8988T (cell line): Measurements from ENCODE around the gene MFF.
"Not testable (repeated sequence)": the region's sequence is repeated elsewhere in the genome, so short reads cannot be mapped to it uniquely, and the experiment has no call there.

ENCODE experiments used
- DNase-seq: peaks from one replicate; pipeline ENCODE4 v3.0.0; 2011

Gene MFF

DNA sequence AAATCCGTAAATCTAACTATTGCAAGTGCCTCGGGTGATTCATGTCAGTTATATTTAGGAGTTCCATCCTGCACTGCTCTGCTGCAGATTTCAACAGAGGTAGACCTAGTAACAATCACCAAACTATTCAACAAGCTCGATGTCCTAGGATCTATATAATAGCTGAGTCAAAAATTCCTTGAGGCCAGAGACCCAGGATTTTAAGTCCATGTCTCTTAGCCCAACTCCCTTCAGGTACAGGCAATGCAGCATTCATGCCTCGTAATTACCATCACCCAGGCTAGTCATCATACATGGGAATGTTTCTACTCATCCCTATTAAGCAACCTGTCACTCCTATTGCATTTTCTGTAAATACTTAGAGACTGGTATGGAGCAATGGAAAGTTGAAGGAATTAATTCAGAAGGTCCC is 53.3 kb downstream of the MFF start:
- no peak for DNase-seq

DNA sequence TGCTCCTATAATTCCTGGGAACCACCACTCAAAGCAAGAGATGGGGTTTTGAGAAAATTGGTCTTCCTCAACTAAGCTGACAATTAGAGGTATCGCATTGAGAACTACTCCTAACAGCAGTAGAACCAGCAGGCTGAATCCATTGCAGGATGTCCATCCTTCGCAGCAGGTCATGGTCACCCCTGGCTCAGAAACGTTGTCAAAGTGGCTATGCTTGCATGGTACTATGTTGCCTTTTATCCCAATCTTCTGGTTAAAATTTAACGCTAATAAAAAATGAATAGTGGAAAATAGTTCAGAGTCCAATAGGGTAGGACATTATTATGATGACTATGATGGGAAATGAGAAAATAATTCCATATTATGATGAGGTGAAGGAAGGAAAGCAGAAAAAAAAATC is 54.0 kb downstream of the MFF start, which contains the start of gene TM4SF20:
Gene TM4SF20 (minus strand): TSS at position 212 of the 400 bp plus-strand sequence. CDS start 38 bp downstream, at position 174.
- DNase-seq = no peak

DNA sequence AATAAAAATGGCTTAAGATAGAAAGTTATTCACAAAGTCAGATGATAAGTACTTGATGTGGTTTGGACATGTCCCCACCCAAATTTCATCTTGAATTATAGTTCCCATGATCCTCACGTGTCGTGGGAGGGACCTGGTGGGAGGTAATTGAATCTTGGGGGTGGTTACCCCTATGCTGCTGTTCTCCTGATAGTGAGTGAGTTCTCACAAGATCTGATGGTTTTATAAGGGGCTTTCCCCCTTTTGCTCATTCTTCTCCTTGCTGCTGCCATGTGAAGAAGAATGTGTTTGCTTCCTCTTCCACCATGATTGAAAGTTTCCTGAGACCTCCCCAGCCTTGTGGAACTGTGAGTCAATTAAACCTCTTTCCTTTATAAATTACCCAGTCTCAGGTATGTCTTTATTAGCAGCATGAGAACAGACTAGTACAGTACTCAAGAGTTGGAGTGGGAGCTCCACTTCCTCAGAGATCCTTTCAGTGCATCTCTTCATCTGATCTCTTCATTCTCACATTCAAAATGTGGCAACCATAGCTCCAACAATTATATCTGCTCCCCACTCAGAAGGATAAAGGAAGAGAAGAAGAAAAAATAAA is 57.3 kb downstream of the MFF start:
- DNase-seq = not testable (repeated sequence)

DNA sequence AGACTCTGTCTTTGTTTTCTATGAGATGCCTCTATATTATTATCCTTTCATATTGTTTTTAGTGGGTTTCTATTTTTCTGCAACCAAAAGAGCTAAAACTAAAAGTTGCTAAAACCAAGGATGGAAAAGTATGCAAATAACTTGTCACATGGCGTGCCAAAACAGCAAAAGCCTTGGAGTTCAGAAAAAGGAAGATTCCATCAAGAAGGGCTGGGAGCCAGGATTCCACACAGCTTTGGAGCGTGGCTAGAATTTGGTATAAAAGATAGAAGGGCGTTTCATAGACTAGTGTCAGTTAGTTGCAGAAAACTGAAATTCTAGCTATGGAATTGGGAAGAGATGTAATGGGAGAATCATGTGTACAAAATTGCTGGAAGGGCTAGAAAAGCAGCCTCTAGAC is 58.6 kb downstream of the MFF start:
- no peak for DNase-seq

DNA sequence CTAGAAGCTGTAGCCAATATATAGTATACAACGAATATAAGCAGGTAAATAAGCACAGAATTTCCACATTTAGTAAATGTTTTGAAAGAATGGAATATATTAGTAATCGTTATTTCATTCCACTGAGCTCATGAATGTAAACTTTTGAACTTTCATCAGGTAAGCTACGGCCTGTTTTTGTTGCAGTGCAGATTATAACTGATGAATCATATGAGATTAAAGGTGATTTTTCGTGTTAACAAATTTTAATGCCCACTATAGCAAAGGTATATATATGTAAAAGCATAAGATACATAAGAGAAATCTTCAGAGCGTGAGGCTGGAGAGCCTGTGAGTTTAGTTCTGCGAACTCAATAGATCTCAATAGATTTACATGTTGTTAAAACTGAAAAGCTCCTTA is 61.6 kb downstream of the MFF start:
- no peak for DNase-seq

DNA sequence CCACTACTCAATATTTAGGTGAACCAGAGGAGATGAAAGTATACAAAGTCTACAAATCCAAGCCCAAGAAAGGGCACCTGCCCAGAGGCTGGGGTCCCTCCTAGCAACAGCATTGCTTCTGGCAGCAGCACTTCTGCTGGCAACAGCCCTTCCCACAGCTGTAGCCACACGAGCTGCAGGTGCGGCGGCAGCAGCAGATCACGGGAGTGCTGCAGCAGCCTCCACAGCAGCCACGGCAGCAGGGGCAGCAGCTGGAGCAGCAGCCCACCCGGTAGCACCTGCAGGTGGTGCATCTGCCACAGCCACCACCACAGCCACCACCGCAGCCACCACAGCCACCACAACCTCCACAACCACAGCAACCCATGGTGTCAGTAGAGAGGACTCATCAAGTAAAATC is 62.5 kb downstream of the MFF start, which contains the start of gene SCYGR1:
Gene SCYGR1 (minus strand): TSS at position 367 of the 400 bp plus-strand sequence. CDS start 0 bp downstream, at position 367.
- DNase-seq = not testable (repeated sequence)

DNA sequence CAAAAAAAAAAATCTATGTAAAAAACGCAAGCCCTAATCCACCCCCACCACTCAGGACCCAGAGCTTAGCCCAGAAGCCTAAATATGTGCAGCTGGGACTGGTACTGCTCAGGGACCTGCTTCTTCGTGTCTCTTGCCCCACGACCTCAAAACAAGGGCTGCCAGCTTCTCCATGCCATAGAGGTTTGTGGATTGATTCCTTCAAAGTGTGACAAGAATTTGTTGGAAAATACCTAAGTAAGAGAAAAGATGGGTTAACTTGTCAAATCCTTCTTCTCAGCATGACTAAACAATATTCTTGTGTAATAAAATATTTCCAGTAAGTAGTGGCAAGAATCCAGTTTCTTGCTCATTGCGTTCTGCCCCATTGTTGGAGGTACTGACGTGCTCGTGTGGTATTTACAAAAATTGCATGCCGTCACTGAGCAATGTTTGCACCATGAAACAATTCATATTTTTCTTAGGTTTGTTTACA is 63.5 kb downstream of the MFF start:
- no peak for DNase-seq

DNA sequence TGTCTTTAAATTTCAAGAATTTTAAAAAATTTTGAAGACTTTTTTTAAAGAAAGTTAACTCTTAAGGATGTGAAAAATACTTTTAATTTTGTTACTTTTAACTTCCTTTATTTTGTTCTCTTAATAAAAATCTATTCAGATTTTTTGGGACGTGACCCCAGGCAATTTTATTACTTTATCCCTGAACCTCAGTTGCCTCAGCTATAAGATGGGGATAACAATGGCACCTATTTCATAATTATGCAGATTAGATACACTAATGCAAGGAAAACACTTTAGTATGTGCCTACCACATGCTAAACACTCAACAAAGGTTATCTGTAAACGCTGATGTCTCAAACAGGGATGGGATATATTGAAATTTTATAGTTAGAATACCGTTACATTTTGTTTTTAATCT is 64.2 kb downstream of the MFF start:
- no peak for DNase-seq

DNA sequence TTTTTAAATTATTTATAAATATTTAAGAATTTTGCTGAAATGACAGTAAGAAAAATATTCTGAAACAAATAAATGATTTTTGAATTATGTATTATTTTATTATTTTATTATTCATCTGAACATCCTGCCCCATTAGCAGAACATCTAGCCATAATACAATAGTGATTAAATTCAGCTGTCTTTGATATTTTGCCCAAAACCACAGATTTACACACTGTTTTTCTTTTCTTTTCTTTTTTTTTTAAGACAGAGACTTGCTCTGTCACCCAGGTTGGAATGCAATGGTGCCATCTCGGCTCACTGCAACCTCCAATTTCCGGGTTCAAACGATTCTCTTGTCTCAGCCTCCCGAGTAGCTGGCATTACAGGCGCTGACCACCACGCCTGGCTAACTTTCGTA is 64.6 kb downstream of the MFF start:
- no peak for DNase-seq

DNA sequence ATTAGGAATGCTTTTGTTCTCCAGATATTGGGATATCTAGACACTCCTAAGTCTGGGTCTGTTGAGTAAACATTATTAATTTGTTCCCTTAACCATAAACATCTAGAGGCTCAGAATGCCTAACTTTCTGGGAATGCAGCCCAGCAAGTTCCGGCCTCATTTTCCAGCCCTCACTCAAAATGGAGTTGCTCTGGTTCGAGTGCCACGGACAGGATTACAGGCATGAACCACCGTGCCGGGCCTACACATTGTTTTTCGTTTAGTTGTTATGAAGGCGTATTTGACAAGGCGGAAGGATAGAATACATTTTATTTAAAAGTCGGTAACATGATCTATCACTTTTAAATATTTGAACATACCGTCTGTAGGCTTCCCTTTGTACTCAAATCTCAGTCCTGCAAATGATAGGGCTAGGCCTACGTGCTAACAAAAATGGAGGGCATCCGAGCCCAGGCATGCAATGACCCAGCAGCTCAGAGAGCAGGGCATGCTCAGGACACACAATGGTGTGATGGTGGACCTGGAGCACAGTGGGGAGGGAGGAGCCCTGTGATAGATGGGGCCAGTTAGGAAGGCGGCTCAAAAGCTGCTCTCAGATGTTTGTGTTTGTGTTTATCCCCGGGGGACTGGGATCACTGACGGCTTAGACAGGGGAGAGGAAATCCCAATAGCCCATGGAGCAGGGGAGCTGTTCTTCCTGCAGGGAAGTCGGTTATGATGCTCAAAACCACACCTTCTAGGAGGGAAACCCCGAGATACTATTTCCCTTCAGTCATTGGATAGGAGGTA is 65.6 kb downstream of the MFF start:
- DNase-seq = no peak

DNA sequence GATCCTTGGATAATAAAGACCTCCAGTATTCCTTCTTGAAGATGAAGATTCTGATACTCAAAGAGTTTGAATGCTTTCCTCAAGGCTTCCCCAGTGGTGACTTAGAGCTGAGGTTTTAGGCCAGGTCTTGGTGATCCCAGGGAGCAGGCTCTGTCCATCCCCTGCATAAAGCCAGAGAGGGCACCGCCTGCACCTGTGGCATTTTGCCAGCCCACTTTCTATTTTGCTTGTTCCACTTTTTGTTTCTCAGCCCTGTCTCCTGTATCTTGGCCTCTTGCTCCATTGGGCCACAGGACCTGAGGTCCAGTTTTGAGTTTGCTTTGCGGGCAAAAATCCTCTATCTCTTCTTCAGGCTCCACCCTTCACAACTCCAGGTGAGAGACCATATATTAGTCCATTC is 69.3 kb downstream of the MFF start:
- DNase-seq = no peak

DNA sequence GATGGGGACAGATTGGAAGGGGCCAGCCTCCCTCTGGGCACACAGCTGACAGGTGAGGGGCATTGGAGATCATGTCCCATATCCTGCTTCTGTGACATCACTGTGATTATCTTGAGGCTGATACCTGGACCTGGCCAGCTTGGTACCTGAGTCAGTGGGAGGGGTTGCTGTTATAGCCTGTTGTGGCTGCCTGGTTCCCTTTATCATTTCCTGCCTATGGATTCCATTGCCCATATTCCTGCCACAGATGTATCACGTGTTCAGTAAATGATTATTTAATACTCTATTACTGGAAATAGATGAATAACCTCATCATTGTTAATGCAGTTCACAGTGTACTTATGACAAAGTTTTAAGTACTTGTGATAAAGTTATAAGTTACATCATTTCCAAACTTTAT is 70.5 kb downstream of the MFF start:
- no peak for DNase-seq

DNA sequence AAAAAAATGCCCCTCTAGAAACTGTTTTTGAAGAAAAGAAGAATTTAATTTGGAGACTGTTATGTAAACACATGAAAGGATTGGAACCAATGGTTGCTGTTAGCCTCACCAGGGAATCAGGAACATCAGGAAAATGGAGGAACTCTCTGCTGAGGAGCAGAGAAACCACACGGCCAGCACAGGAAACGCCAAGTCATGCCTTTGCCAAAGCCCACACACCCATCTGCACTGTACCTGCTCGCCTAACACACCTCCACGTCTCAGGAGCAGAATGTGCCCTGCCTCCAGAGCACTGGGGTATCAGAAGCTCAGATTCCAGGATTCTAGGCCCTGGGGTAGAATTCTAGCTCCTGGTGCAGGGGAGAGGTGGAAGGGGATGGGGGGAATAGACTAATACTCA is 72.5 kb downstream of the MFF start:
- DNase-seq = no peak

DNA sequence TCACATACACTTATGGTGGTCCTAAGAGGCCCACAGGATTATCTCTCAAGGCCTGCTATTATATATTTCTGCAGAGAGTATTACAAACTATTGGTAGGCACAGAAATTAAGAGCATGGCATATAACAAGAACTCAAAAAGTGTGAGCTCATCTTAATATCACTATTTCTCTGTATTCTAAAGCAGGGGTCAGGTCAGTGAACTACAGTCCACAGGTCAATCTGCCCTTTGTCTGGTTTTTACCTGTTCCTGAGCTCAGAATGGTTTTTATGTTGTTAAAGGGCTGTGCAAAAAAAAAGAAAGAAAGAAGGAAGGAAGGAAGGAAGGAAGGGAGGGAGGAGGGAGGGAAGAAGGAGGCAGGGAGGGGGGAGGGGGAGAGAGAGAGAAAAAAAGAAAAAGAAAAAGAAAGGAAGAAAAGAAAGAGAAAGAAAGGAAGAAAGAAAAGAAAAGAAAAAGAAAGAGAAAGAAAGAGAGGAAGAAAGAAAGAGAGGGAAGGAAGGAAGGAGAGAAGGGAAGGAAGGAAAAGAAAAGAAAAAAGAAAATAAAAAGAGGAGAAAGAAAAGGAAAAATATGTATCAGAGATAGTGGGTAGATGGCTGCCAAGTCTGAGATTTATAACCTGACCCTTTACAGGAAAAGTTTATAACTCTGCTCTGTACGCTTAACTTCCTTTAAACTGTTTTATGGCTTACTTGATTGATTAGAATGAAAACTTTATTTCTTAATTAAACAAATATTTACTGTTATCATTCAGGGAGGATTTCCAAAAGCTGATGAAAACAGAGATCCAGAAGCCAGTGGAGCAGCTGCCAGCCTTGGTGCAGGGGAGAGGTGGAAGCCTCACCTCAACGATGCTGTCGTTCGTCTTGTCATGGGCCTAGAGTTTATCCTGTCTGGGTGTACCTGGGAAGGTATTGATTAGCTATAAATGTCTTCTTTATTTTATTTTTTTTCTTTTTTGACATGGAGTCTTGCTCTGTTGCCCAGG is 73.9 kb downstream of the MFF start:
- DNase-seq = no peak

DNA sequence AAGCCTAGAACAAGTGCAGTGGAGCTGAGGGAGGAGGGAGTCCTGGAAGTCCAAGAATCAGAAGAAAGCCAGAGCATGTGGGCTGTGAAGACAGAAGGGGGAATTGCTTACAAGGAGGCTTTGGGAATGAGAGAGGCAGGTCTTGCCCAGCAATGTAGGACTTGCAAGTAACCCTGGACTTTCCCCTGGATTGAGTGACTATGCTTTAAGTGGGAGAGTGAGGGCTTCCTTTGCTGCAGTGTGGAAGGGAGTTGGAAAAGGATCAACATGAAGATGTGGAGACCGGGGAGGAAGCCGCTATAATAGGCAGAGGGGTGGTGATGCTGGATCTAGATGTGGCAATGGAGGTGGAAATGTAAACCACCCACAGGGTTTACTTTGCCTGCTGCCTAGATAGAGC is 76.5 kb downstream of the MFF start:
- no peak for DNase-seq

DNA sequence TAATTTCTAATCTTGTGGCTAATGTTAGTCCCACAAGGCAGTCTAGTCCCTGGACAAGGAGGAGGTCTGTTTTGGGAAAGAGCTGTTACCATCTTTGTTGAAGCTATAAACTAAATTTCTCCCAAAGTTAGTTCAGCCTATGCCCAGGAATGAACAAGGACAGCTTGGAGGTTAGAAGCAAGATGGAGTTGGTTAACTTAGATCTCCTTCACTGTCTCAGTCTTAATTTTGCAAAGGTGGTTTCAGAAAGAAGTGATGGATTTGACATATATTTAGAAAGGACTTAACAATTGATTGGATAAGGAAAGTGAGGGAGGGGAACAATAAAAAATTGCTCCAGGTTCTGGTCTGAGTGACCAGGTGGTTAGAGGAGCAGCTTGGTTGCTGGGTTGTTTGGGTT is 77.3 kb downstream of the MFF start:
- DNase-seq = no peak

DNA sequence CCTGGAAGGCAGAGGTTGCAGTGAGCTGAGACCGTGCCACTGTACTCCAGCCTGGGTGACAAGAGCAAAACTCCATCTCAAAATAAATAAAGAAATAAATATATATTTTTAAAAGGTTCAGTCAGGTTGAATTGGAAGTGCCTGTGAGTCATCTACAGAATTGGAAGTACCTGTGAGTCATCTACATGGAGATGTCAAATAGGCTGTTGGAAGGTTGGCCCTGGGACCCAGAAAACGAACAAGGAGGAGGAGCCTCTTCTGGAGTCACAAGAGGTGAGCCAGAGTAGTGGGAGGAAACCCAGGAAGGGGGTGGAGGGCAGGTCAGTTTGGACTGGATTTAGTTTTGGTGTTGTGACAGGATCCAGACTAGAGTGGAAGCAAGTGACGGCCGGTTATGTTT is 77.9 kb downstream of the MFF start:
- no peak for DNase-seq

DNA sequence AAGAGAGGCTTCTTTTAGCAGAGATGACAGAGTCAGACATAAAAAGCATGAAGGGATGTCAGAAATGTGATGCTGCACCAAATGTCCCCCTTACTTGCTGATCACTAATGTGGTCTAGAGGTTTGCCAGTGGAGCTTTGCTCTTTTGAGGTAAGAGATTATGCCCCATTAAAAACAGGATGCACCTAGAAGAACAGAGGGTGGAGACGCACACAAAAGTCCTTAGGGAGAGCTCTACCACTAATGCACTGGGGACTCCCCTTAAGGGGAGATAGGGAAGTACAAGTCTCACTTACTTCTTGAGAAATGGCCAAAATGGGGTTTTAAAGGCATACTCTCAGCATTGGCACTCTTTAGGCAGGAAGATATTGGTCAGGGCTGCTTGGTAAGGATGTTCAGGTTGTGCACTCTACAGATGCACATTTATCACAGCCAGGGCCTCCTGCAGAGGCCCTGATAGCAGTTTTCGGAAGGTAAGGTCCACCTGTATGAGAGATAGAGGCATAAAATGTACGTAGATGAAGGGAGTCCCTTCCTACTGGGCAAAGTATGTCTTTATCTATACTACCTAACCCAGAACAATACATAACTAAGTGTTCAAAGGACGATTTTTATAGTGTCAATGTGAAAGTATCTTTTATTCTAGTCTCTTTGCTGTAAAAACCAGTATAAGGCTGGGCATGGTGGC is 79.7 kb downstream of the MFF start:
- DNase-seq = no peak

DNA sequence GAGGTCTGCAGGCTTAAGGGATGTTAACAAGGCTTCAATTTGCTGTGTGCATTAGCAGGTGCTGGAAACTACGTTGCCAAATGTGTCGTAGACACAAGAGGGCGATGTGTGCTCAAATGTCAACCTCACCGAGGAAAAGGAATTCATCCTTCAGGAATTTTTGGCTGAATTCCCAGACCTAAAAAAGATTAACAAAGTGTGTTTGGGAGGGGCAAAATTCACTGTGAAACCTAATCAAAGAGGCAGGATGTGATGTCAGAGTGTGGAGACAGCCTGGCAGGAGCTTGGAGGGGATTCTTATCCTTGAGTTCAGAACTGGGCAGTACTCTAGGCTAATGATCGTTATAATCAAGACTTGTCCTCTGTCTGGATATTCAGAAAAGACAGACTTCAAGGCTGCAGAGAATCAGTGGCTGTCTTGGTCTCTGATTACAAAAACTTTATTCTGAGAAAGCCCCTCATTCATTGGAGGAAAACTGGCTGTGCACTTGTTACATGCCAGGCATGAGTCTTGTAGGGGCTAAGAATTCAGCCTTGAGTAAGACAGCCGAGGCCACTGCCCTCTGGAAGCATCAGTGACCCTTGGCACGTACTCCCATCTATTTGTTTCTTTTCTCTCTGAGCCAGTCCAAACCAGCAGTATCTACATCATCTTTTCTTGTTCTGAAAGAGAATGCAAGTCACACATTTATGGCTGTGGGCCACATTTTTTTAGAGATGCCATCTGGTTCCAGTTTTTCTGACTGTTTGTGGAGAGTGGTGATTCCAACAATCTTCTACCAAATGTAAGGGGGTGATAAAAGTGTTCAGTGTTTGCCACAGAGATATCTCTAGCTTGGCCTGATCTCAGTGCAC is 81.4 kb downstream of the MFF start:
- DNase-seq = peak; percentile 48
